ENCODE measurements around the gene DGKB.

The DGKB gene

GRCh38 chr7:14821757-14822480 is 80.6 kb downstream of the DGKB start:
- no peak overlapping the region for H3K4me3 ChIP-seq (ENCODE audit: low read length)

GRCh38 chr7:14818871-14819270 is 83.7 kb downstream of the DGKB start:
- no peaks in the 10 kb centered on the region for H3K27me3 ChIP-seq (ENCODE audit: insufficient read depth, low read length)
- no peak overlapping the region for H3K27ac ChIP-seq (ENCODE audit: low read length)
- H3K9ac ChIP-seq (ENCODE audit: low read depth, low read length), result no peak overlapping the region
- no peaks in the 10 kb centered on the region for H3K36me3 ChIP-seq (ENCODE audit: insufficient read depth, low read depth, low read length)
- H3K4me1 ChIP-seq (ENCODE audit: insufficient read depth, low read length), result no peaks in the 10 kb centered on the region
- H3K9me3 ChIP-seq (ENCODE audit: insufficient read depth, low read depth, low read length), result no peaks in the 10 kb centered on the region
- H3K4me3 ChIP-seq (ENCODE audit: low read length), result no peak overlapping the region

More at GRCh38 chr7:14821757-14822480, 80.6 kb downstream of the DGKB start:
- Histone ChIP-seq H3K27me3 (ENCODE audit: insufficient read depth, low read length) (no peaks in the 10 kb centered on the region), H3K9me3 (ENCODE audit: insufficient read depth, low read depth, low read length) (no peaks in the 10 kb centered on the region), H3K36me3 (ENCODE audit: insufficient read depth, low read depth, low read length) (no peaks in the 10 kb centered on the region), H3K4me1 (ENCODE audit: insufficient read depth, low read length) (no peaks in the 10 kb centered on the region), H3K27ac (ENCODE audit: low read length) (no peak overlapping the region), H3K9ac (ENCODE audit: low read depth, low read length) (no peak overlapping the region)

- Histone ChIP-seq H3K9me3 (ENCODE audit: insufficient read depth, low read depth, low read length) (no peaks in the 10 kb centered on the region), H3K27me3 (ENCODE audit: insufficient read depth, low read length) (no peaks in the 10 kb centered on the region), H3K4me3 (ENCODE audit: low read length) (no peak overlapping the region), H3K9ac (ENCODE audit: low read depth, low read length) (no peak overlapping the region), H3K4me1 (ENCODE audit: insufficient read depth, low read length) (no peaks in the 10 kb centered on the region), H3K36me3 (ENCODE audit: insufficient read depth, low read depth, low read length) (no peaks in the 10 kb centered on the region), H3K27ac (ENCODE audit: low read length) (no peak overlapping the region)
Observed at GRCh38 chr7:14817829-14818614, 84.5 kb downstream of the DGKB start.

- Histone ChIP-seq H3K27me3 (ENCODE audit: insufficient read depth, low read length) (no peaks in the 10 kb centered on the region), H3K36me3 (ENCODE audit: insufficient read depth, low read depth, low read length) (no peaks in the 10 kb centered on the region), H3K9ac (ENCODE audit: low read depth, low read length) (no peak overlapping the region), H3K4me1 (ENCODE audit: insufficient read depth, low read length) (no peaks in the 10 kb centered on the region), H3K9me3 (ENCODE audit: insufficient read depth, low read depth, low read length) (no peaks in the 10 kb centered on the region), H3K27ac (ENCODE audit: low read length) (no peak overlapping the region), H3K4me3 (ENCODE audit: low read length) (no peak overlapping the region)
Observed at GRCh38 chr7:14807507-14807906, 95.0 kb downstream of the DGKB start.

- H3K27me3 ChIP-seq (ENCODE audit: insufficient read depth, low read length), result no peaks in the 10 kb centered on the region
- no peaks in the 10 kb centered on the region for H3K9me3 ChIP-seq (ENCODE audit: insufficient read depth, low read depth, low read length)
- H3K36me3 ChIP-seq (ENCODE audit: insufficient read depth, low read depth, low read length), result no peaks in the 10 kb centered on the region
- no peak overlapping the region for H3K4me3 ChIP-seq (ENCODE audit: low read length)
- no peaks in the 10 kb centered on the region for H3K4me1 ChIP-seq (ENCODE audit: insufficient read depth, low read length)
- H3K27ac ChIP-seq (ENCODE audit: low read length), result no peak overlapping the region
- H3K9ac ChIP-seq (ENCODE audit: low read depth, low read length), result no peak overlapping the region
Observed at GRCh38 chr7:14806891-14807290, 95.7 kb downstream of the DGKB start.

GRCh38 chr7:14805105-14805719 is 97.3 kb downstream of the DGKB start:
- Histone ChIP-seq H3K9me3 (ENCODE audit: insufficient read depth, low read depth, low read length) (no peaks in the 10 kb centered on the region), H3K36me3 (ENCODE audit: insufficient read depth, low read depth, low read length) (no peaks in the 10 kb centered on the region), H3K4me3 (ENCODE audit: low read length) (no peak overlapping the region), H3K4me1 (ENCODE audit: insufficient read depth, low read length) (no peaks in the 10 kb centered on the region), H3K27me3 (ENCODE audit: insufficient read depth, low read length) (no peaks in the 10 kb centered on the region), H3K9ac (ENCODE audit: low read depth, low read length) (no peak overlapping the region), H3K27ac (ENCODE audit: low read length) (no peak overlapping the region)

GRCh38 chr7:14800664-14801063 is 101.9 kb downstream of the DGKB start:
- no peak overlapping the region for H3K9ac ChIP-seq (ENCODE audit: low read depth, low read length)
- H3K9me3 ChIP-seq (ENCODE audit: insufficient read depth, low read depth, low read length), result no peaks in the 10 kb centered on the region
- no peak overlapping the region for H3K4me3 ChIP-seq (ENCODE audit: low read length)
- H3K27me3 ChIP-seq (ENCODE audit: insufficient read depth, low read length), result no peaks in the 10 kb centered on the region
- no peaks in the 10 kb centered on the region for H3K36me3 ChIP-seq (ENCODE audit: insufficient read depth, low read depth, low read length)
- no peaks in the 10 kb centered on the region for H3K4me1 ChIP-seq (ENCODE audit: insufficient read depth, low read length)
- no peak overlapping the region for H3K27ac ChIP-seq (ENCODE audit: low read length)

DNA sequence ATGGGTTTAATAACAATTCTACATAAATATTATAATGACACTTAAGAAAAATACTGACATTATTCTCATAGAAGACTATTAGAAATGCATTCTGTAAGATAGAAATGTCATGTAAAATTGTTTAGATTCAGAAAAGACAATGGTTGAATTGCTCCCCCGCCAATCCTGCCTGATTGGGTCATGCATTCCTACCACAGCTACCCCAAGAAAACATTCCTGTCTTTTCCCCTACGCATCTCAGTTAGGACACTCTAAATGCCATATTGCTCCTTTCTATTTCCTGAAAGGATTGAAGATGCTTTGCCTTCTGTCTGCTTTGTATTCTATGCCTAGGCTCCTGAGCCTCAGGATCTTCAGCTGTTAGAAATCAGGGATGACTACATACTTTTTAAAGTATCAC is 109.4 kb downstream of the DGKB start:
- Histone ChIP-seq H3K27ac (ENCODE audit: low read length) (no peak overlapping the region), H3K9ac (ENCODE audit: low read depth, low read length) (no peak overlapping the region), H3K4me1 (ENCODE audit: insufficient read depth, low read length) (peaks cover 18% of the 10 kb centered on the region), H3K4me3 (ENCODE audit: low read length) (no peak overlapping the region), H3K36me3 (ENCODE audit: insufficient read depth, low read depth, low read length) (no peaks in the 10 kb centered on the region), H3K27me3 (ENCODE audit: insufficient read depth, low read length) (no peaks in the 10 kb centered on the region), H3K9me3 (ENCODE audit: insufficient read depth, low read depth, low read length) (no peaks in the 10 kb centered on the region)

- H3K4me3 ChIP-seq (ENCODE audit: low read length), result no peak overlapping the region
- H3K27ac ChIP-seq (ENCODE audit: low read length), result no peak overlapping the region
- no peaks in the 10 kb centered on the region for H3K27me3 ChIP-seq (ENCODE audit: insufficient read depth, low read length)
- no peaks in the 10 kb centered on the region for H3K9me3 ChIP-seq (ENCODE audit: insufficient read depth, low read depth, low read length)
- no peak overlapping the region for H3K9ac ChIP-seq (ENCODE audit: low read depth, low read length)
- no peaks in the 10 kb centered on the region for H3K36me3 ChIP-seq (ENCODE audit: insufficient read depth, low read depth, low read length)
- H3K4me1 ChIP-seq (ENCODE audit: insufficient read depth, low read length), result peaks cover under 1% of the 10 kb centered on the region; the same call in 1 of the 2 replicates
Observed at GRCh38 chr7:14787551-14787950, 115.0 kb downstream of the DGKB start.

GRCh38 chr7:14786314-14786895 is 116.1 kb downstream of the DGKB start:
- Histone ChIP-seq H3K9me3 (ENCODE audit: insufficient read depth, low read depth, low read length) (no peaks in the 10 kb centered on the region), H3K4me3 (ENCODE audit: low read length) (no peak overlapping the region), H3K9ac (ENCODE audit: low read depth, low read length) (no peak overlapping the region), H3K36me3 (ENCODE audit: insufficient read depth, low read depth, low read length) (no peaks in the 10 kb centered on the region), H3K27me3 (ENCODE audit: insufficient read depth, low read length) (no peaks in the 10 kb centered on the region), H3K4me1 (ENCODE audit: insufficient read depth, low read length) (no peaks in the 10 kb centered on the region), H3K27ac (ENCODE audit: low read length) (no peak overlapping the region)

DNA sequence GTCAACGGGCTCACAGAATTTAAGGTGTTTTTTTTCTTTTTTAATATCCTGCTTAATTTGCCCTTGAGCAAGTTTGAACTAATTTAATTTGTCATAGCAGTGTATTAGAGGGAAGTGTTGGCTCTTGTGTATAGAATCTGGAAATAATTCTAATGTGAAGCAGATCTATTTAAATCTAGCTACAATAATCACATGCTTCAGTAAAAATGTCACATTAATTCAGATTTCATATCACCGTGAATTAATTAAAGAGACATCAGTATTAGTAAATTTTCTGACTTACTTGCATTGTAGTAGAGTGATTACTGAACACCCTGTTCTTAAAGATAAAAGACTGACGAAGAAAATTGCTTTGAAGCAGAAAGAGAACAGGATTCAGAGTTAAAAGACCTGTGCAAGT is 124.7 kb downstream of the DGKB start:
- H3K36me3 ChIP-seq (ENCODE audit: insufficient read depth, low read depth, low read length), result peaks cover 5% of the 10 kb centered on the region; the same call in 1 of the 2 replicates
- no peak overlapping the region for H3K27ac ChIP-seq (ENCODE audit: low read length)
- no peaks in the 10 kb centered on the region for H3K4me1 ChIP-seq (ENCODE audit: insufficient read depth, low read length)
- no peaks in the 10 kb centered on the region for H3K27me3 ChIP-seq (ENCODE audit: insufficient read depth, low read length)
- no peak overlapping the region for H3K4me3 ChIP-seq (ENCODE audit: low read length)
- peaks cover 29% of the 10 kb centered on the region for H3K9me3 ChIP-seq (ENCODE audit: insufficient read depth, low read depth, low read length)
- H3K9ac ChIP-seq (ENCODE audit: low read depth, low read length), result no peak overlapping the region

All from iPS-20b (cell line).